GM21447 (cell line): ENCODE data around the gene TAS1R1.
"Not testable (repeated sequence)": the region's sequence is repeated elsewhere in the genome, so short reads cannot be mapped to it uniquely, and the experiment has no call there.

Experiments used
- ATAC-seq: cut with Tn5 transposase; IDR thresholded peaks from one replicate; pipeline ENCODE4 v1.9.1; 2021; ENCODE audit not compliant: unreplicated experiment

The TAS1R1 gene

GRCh38 chr1:6519935-6520671 lies 35.0 kb upstream of the TAS1R1 start:
- ATAC-seq, result no peak

GRCh38 chr1:6521536-6521935 lies 33.6 kb upstream of the TAS1R1 start:
- ATAC-seq, result no peak

DNA sequence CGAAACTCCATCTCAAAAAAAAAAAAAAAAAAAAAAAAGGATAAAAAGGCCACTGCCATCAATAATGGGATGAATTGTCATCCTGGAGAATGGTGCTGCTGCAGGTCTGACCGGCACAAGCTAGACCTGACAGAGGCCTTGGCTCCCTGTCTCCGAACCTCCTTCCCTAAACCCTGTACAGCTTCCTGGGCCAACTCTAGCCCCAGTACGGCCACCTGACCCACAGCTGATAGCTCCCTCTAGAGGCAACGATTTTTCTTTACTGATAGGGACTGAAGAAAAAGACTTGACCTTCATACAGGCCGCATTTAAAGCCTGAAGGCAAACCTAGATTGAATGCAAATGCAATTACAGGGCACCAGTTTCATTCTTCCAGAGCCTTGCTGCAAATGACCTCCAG lies 31.5 kb upstream of the TAS1R1 start:
- no peak for ATAC-seq

- ATAC-seq, result no peak
Measured at GRCh38 chr1:6526316-6526715, 28.8 kb upstream of the TAS1R1 start.

- ATAC-seq, result no peak
Measured at GRCh38 chr1:6528492-6528891, 26.6 kb upstream of the TAS1R1 start.

- no peak for ATAC-seq
Measured at GRCh38 chr1:6530504-6531160, 24.5 kb upstream of the TAS1R1 start.

GRCh38 chr1:6531996-6532395 lies 23.1 kb upstream of the TAS1R1 start:
- no peak for ATAC-seq

DNA sequence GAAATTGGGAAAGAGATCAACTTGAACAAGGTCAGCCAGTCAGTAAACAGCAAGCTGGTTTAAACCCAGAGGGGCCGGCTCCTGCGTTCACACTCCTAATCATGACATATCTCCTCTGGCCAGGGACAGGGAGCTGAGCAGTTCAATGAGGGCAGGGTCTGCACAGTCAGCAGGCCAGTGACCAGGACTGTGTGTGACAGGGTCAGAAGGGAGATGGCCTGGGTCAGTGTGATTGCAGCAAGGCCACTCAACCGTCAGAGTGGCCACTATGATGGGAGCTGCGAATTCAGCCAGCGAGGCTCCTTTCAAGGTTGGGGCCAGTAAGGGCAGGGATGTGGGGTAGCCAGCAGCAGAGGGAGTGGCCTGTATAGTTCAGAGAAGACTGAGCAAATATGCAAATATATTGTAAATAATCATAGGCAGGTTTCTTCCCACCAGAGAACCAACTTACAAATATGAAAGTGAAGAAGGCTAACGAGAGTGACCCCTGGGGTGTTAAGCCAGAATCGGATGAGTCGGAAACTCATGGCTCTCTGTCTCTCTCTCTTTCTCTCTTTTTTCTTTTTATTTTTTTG lies 20.8 kb upstream of the TAS1R1 start:
- no peak for ATAC-seq

- ATAC-seq, result no peak
Measured at GRCh38 chr1:6535214-6535613, 19.9 kb upstream of the TAS1R1 start.

DNA sequence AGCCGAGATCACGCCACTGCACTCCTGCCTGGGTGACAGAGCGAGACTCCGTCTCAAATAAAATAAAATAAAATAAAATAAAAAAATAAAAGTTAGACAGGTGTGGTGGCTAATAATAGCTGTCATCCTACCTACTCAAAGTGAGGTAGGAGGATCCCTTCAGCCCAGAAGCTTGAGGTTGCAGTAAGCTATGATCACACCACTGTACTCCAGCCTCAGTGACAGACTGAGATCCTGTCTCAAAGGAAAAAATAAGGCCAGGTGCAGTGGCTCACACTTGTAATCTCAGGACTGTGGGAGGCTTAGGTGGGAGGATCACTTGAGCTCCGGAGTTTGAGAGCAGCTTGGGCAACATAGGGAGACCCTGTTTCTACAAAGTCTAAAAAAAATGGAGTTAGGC lies 18.8 kb upstream of the TAS1R1 start:
- no peak for ATAC-seq

DNA sequence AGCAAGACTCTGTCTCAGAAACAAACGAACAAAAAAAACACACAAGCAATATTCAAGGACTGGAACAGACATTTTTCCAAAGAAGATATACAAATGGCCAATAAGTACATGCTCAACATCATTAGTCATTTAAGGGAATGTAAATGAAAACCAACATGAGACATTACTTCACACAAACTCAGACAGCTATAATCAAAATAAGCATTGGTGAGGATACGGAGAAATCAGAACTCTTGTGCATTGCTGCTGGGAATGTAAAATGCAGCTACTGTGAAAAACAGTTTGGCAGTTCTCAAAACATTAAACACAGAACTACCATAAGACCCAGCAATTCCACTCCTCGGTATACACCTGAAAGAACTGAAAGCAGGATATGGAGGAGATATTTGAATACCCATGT lies 16.2 kb upstream of the TAS1R1 start:
- ATAC-seq, result no peak

DNA sequence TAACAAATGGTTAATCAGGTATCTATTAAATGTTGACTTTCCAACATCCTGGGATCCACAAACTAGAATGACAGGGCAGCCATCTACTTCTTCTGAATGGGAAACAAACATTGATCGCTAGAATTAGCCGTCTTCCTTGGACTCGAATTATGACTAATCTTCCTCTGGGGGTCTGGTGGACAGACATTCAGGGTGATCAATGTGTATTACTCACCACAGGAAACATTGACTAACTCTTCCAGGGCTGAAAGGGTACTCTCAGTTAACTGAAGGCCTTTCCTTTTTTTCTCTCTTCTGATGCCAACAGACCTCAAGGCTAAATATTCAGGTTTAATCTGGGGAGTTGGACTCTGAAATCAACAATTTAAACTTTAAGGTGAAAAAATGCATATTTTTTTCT lies 10.3 kb upstream of the TAS1R1 start:
- no peak for ATAC-seq

GRCh38 chr1:6545276-6546112 lies 9.6 kb upstream of the TAS1R1 start:
- ATAC-seq, result no peak

DNA sequence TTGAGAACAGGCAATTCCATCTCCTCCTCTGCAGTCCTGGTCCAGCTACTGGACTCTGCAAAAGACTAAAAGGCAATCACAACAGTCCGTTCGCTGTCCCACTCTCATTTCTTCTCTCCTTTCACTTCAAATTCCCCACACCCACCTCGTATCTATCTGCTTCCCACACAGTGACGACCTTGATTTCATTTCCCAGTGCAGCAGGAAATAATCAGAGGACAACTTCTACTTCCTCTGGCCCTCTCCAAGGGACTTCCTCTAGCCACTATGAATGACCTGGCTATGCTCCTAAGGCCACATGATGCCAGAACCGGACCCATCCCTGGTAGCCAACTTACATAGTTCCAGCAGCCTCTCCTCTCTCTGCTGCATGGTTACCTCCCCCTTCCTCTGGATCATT lies 8.8 kb upstream of the TAS1R1 start:
- ATAC-seq, result no peak

DNA sequence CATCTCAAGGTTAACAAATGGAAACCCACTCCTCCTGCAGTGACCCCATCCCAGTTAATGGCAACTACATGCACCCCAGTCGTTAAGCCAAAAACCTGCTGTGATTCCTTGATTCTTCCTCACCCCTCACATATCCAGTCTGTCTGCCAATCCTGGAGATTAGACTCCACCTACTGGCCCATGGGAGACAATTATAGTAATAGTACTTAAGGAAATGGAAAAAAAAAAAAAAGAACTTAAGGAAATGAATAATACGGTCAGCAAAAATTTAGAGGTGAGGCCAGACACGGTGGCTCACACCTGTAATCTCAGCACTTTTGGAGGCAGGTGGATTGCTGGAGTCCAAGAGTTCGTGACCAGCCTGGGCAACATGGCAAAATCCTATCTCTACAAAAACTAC lies 7.8 kb upstream of the TAS1R1 start:
- no peak for ATAC-seq

GRCh38 chr1:6554031-6554906 lies 838 bp upstream of the TAS1R1 start, which contains the start of gene NOL9:
NOL9 (minus strand) TSS chr1:6554513; CDS start chr1:6554502, 11 bp downstream.
- peak; percentile 84 for ATAC-seq

GRCh38 chr1:6557597-6557996 lies 2.5 kb downstream of the TAS1R1 start:
- no peak for ATAC-seq

- ATAC-seq, result not testable (repeated sequence)
Measured at GRCh38 chr1:6559161-6559560, 4.1 kb downstream of the TAS1R1 start.

DNA sequence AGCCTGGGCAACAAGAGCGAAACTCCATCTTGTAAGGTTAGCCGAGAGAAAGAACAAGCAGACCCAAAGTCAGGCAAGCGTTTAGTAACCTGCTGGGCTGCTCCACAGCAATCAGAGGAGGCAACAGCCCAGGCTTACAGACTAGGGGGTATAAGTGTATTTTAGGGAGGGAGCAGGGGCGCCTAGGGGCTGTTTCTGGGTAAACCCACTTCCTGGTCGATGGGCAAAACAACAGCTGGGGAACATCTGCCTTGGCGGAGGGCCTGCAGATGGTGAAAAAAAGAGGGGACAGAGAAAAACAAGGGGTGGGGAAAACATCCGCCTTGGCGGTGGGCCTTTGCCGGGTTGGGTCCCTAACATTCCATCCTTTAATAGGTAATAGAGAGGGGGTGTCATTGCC lies 5.2 kb downstream of the TAS1R1 start:
- no peak for ATAC-seq

DNA sequence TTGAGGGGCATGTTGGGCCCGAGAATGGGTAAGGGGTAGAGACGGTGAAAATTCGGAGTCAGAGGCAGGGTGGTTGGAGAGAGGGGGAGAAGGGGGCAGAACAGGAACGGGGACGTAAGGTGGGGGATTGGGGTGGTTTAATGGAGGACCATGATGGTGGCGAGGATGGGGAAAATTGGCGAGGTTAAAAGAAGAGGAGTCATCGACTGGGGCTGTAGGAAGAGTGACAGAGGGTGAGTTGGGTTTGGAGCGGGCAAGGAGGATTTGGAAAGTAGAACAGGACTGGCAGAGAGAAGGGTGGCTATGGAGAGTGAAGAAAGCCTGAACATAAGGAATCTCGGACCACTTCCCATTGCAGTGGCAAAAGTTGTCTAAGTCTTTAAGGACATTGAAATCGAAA lies 13.9 kb downstream of the TAS1R1 start:
- no peak for ATAC-seq
